H4 (cell line): ENCODE measurements around the gene SLMAP. TPM values are rescaled to one million over a fixed set of nuclear protein-coding genes. Genes with fewer than 3 reads are reported as not detected.
"Not testable (repeated sequence)": the region's sequence is repeated elsewhere in the genome, so short reads cannot be mapped to it uniquely, and the experiment has no call there.

Experiments
- DNase-seq: peaks from one replicate; pipeline ENCODE4 v3.0.0-alpha.2; 2015; ENCODE audit warnings: low spot score
- total RNA-seq: library from RNA; depleted of rRNA; stranded (reverse); fragments of >200 nt; shearing (Covaris generic); gene quantifications from 2 replicates; pipeline ENCODE4 v1.2.3, GENCODE V29; 2014

Gene SLMAP
- total RNA-seq, 1 experiment from 2014 or later = 17.0 TPM

- no peak for DNase-seq
These were observed 71.0 kb downstream of the SLMAP start for GRCh38 chr3:57826952-57827723.

GRCh38 chr3:57827757-57828156, 71.6 kb downstream of the SLMAP start:
- no peak for DNase-seq

- no peak for DNase-seq
These were observed 76.4 kb downstream of the SLMAP start for GRCh38 chr3:57832486-57832885.

- no peak for DNase-seq
These were observed 76.8 kb downstream of the SLMAP start for GRCh38 chr3:57832900-57833313.

- DNase-seq = no peak
These were observed 77.7 kb downstream of the SLMAP start for GRCh38 chr3:57833763-57834162.

- DNase-seq = no peak
These were observed 81.6 kb downstream of the SLMAP start for GRCh38 chr3:57837686-57838085.

- no peak for DNase-seq
These were observed 82.5 kb downstream of the SLMAP start for GRCh38 chr3:57838627-57839026.

GRCh38 chr3:57840473-57840872, 84.4 kb downstream of the SLMAP start:
- DNase-seq = no peak

GRCh38 chr3:57841818-57842217, 85.7 kb downstream of the SLMAP start:
- no peak for DNase-seq

GRCh38 chr3:57848177-57848738, 92.1 kb downstream of the SLMAP start:
- no peak for DNase-seq

GRCh38 chr3:57851304-57851703, 95.2 kb downstream of the SLMAP start:
- no peak for DNase-seq

- DNase-seq = peak; percentile 5
These were observed 96.8 kb downstream of the SLMAP start for GRCh38 chr3:57852896-57853295.

GRCh38 chr3:57855281-57855680, 99.2 kb downstream of the SLMAP start:
- DNase-seq = no peak

GRCh38 chr3:57855943-57856342, 99.8 kb downstream of the SLMAP start:
- DNase-seq = no peak

- peak; percentile 3 for DNase-seq
These were observed 100.6 kb downstream of the SLMAP start for GRCh38 chr3:57856675-57857074.

GRCh38 chr3:57862894-57863293, 106.8 kb downstream of the SLMAP start:
- DNase-seq = no peak

GRCh38 chr3:57863380-57863779, 107.3 kb downstream of the SLMAP start:
- no peak for DNase-seq

GRCh38 chr3:57864853-57865252, 108.7 kb downstream of the SLMAP start:
- no peak for DNase-seq

GRCh38 chr3:57869110-57869509, 113.0 kb downstream of the SLMAP start:
- DNase-seq = not testable (repeated sequence)

GRCh38 chr3:57872606-57873005, 116.5 kb downstream of the SLMAP start:
- DNase-seq = no peak

GRCh38 chr3:57876632-57877031, 120.5 kb downstream of the SLMAP start:
- no peak for DNase-seq

- DNase-seq = peak; percentile 29
These were observed 121.0 kb downstream of the SLMAP start for GRCh38 chr3:57877116-57877515.

GRCh38 chr3:57884436-57884835, 128.3 kb downstream of the SLMAP start:
- not testable (repeated sequence) for DNase-seq

GRCh38 chr3:57889807-57890206, 133.7 kb downstream of the SLMAP start:
- no peak for DNase-seq
